IMR-90 (cell line): ENCODE measurements around the gene GRIN1.

Source experiments
- CEBPB ChIP-seq: IDR thresholded peaks from 2 replicates; pipeline ENCODE4 v1.6.1; 2012; ENCODE audit warnings: low read depth, low read length, improper control_type of control experiment
- CHD1 ChIP-seq: IDR thresholded peaks from 2 replicates; pipeline ENCODE4 v1.6.1; 2012; ENCODE audit warnings: low read depth, low read length, improper control_type of control experiment
- CTCF ChIP-seq: conservative IDR thresholded peaks from 2 replicates; pipeline ENCODE4 v1.5.1; 2012; ENCODE audit warnings: mild to moderate bottlenecking, low read depth, low read length, improper control_type of control experiment
- ELK1 ChIP-seq: fragments of 150-350 bp; IDR thresholded peaks from 2 replicates; pipeline ENCODE4 v1.6.1; 2016; ENCODE audit warnings: low read depth, mild to moderate bottlenecking, low read length, moderate library complexity, borderline replicate concordance
- MAFK ChIP-seq: IDR thresholded peaks from 2 replicates; pipeline ENCODE4 v1.6.1; 2012; ENCODE audit warnings: low read depth, low read length, improper control_type of control experiment
- MXI1 ChIP-seq: IDR thresholded peaks from 2 replicates; pipeline ENCODE4 v1.6.1; 2012; ENCODE audit warnings: low read depth, mild to moderate bottlenecking, low read length, moderate library complexity, borderline replicate concordance
- POLR2A ChIP-seq: IDR thresholded peaks from 2 replicates; pipeline ENCODE4 v1.6.1; 2012; ENCODE audit warnings: mild to moderate bottlenecking, low read depth, low read length
- RFX5 ChIP-seq: IDR thresholded peaks from 2 replicates; pipeline ENCODE4 v1.8.0; 2012; ENCODE audit warnings: low read depth, mild to moderate bottlenecking, low read length, moderate library complexity

- TF ChIP-seq MXI1 (no peak), CTCF (no peak), ELK1 (no peak), CEBPB (no peak), POLR2A (no peak), RFX5 (no peak), CHD1 (no peak), MAFK (no peak)
These were observed 41.5 kb downstream of the GRIN1 start for GRCh38 chr9:137180491-137180890.
